Upper lobe of right lung (tissue), 1 donor: Measurements from ENCODE around the gene WBP1. TPM values are rescaled to one million over a fixed set of nuclear protein-coding genes. Genes with fewer than 3 reads are reported as not detected.

ENCODE experiments used
- ATAC-seq: fragments of 200-7000 bp; cut with Tn5 transposase; one replicate; pipeline ENCODE4 v1.9.1; 2020; ENCODE audit warnings: mild to moderate bottlenecking, moderate library complexity
- DNase-seq: peaks from one replicate; pipeline ENCODE4 v3.0.0-alpha.2; 2020
- H3K27ac ChIP-seq: fragments of 200-600 bp; one replicate; pipeline ENCODE4 v1.8.0; 2022
- H3K27me3 ChIP-seq: fragments of 200-600 bp; one replicate; pipeline ENCODE4 v1.8.0; 2022; ENCODE audit warnings: mild to moderate bottlenecking
- H3K36me3 ChIP-seq: fragments of 200-600 bp; one replicate; pipeline ENCODE4 v1.8.0; 2022
- H3K4me1 ChIP-seq: fragments of 200-600 bp; one replicate; pipeline ENCODE4 v1.8.0; 2022
- H3K4me3 ChIP-seq: fragments of 200-600 bp; one replicate; pipeline ENCODE4 v1.8.0; 2022; ENCODE audit warnings: mild to moderate bottlenecking
- H3K9me3 ChIP-seq: fragments of 200-600 bp; one replicate; pipeline ENCODE4 v1.8.0; 2022
- CTCF ChIP-seq: fragments of 200-600 bp; IDR thresholded peaks from one replicate; pipeline ENCODE4 v1.8.0; 2022; ENCODE audit warnings: antibody characterized with exemption
- intact Hi-C: fragments of 100-400 bp; cut with DNase I; formaldehyde crosslinking; loops from one replicate; pipeline ENCODE4 v1.11.0; 2022
- total RNA-seq: library from RNA; stranded (reverse); fragmentation: NEBNext Ultra II Directional; extraction: Animal tissue kit (Norgen Biotek cat#: 25700); gene quantifications from one replicate; pipeline ENCODE4 v1.2.1, GENCODE V29; 2021
- donor health status: DM: no; HTN: yes; CAD: no; lungs with severe emphysema.

WBP1 gene
- total RNA-seq, 1 donor from 2014 or later, result 57.5 TPM

GRCh38 chr2:74447230-74447999, 10.8 kb upstream of the WBP1 start:
- intact Hi-C loops, result no loop called here
- no peak for DNase-seq
- Histone ChIP-seq H3K27me3 (peaks cover 2% of the 10 kb centered on the region), H3K4me3 (no peak overlapping the region), H3K9me3 (no peaks in the 10 kb centered on the region), H3K27ac (no peak overlapping the region), H3K36me3 (no peaks in the 10 kb centered on the region), H3K4me1 (no peaks in the 10 kb centered on the region)
- no peak for ATAC-seq
- TF ChIP-seq CTCF, result no peak

GRCh38 chr2:74448771-74449170, 9.5 kb upstream of the WBP1 start:
- no peak overlapping the region for H3K27ac ChIP-seq
- no peak for ATAC-seq
- no peaks in the 10 kb centered on the region for H3K36me3 ChIP-seq
- no peaks in the 10 kb centered on the region for H3K27me3 ChIP-seq
- no peaks in the 10 kb centered on the region for H3K9me3 ChIP-seq
- no peak overlapping the region for H3K4me3 ChIP-seq
- intact Hi-C loops, result no loop called here
- no peak for DNase-seq
- no peak for TF ChIP-seq CTCF
- H3K4me1 ChIP-seq, result no peaks in the 10 kb centered on the region

GRCh38 chr2:74450570-74451190, 7.6 kb upstream of the WBP1 start:
- intact Hi-C loops, result no loop called here
- no peak for TF ChIP-seq CTCF

GRCh38 chr2:74454654-74455511, 3.4 kb upstream of the WBP1 start, which contains the start of gene INO80B:
Gene INO80B, plus strand, starts transcription at chr2:74455087. Its CDS starts 30 bp downstream, at chr2:74455117.
- peak; percentile 81 for ATAC-seq
- Histone ChIP-seq H3K36me3 (no peaks in the 10 kb centered on the region), H3K4me3 (peak within 1 kb of the TSS; percentile 71), H3K9me3 (no peaks in the 10 kb centered on the region), H3K27me3 (no peaks in the 10 kb centered on the region), H3K27ac (peak within 1 kb of the TSS; percentile 75), H3K4me1 (peaks cover 33% of the 10 kb centered on the region)
- intact Hi-C loops, result no loop called here
- TF ChIP-seq CTCF, result no peak
- peak; percentile 96 for DNase-seq

More at GRCh38 chr2:74450570-74451190, 7.6 kb upstream of the WBP1 start:
- H3K36me3 ChIP-seq, result no peaks in the 10 kb centered on the region
- H3K27ac ChIP-seq, result no peak overlapping the region
- H3K27me3 ChIP-seq, result no peaks in the 10 kb centered on the region
- ATAC-seq (no peak), DNase-seq (no peak)
- peaks cover 8% of the 10 kb centered on the region for H3K4me1 ChIP-seq
- no peaks in the 10 kb centered on the region for H3K9me3 ChIP-seq
- H3K4me3 ChIP-seq, result no peak overlapping the region

GRCh38 chr2:74457129-74457548, 1.1 kb upstream of the WBP1 start:
- Histone ChIP-seq H3K36me3 (peaks cover 12% of the 10 kb centered on the region), H3K9me3 (no peaks in the 10 kb centered on the region), H3K27me3 (no peaks in the 10 kb centered on the region), H3K27ac (peak overlapping the region; percentile 97), H3K4me1 (peaks cover 33% of the 10 kb centered on the region), H3K4me3 (peak overlapping the region; percentile 90)
- intact Hi-C loops, result no loop called here
- no peak for ATAC-seq
- no peak for DNase-seq
- no peak for TF ChIP-seq CTCF
